ENCODE data around the gene TAB2.
"Not testable (repeated sequence)": the region's sequence is repeated elsewhere in the genome, so short reads cannot be mapped to it uniquely, and the experiment has no call there.

Gene TAB2

GRCh38 chr6:149452037-149452939 lies 134.8 kb downstream of the TAB2 start:
- no peaks in the 10 kb centered on the region for H3K36me3 ChIP-seq (ENCODE audit: control insufficient read depth, insufficient read depth, low read length)
- WGBS, 2 experiments (ENCODE audit: insufficient coverage in 2 of 2), result 95% methylated on average over 10 to 13 of the region's 13 CpGs
- no peak overlapping the region for H3K27ac ChIP-seq (ENCODE audit: low read depth, low read length, severe bottlenecking)
- H3K4me3 ChIP-seq (ENCODE audit: extremely low read depth, insufficient read depth, low read length, poor library complexity, severe bottlenecking), result no peak overlapping the region
- H3K4me1 ChIP-seq (ENCODE audit: control insufficient read depth, insufficient read depth, low read length, poor library complexity, severe bottlenecking), result no peaks in the 10 kb centered on the region
- no peaks in the 10 kb centered on the region for H3K9me3 ChIP-seq (ENCODE audit: control insufficient read depth, low read length)

- Histone ChIP-seq H3K4me1 (ENCODE audit: control insufficient read depth, insufficient read depth, low read length, poor library complexity, severe bottlenecking) (no peaks in the 10 kb centered on the region), H3K27ac (ENCODE audit: low read depth, low read length, severe bottlenecking) (no peak overlapping the region), H3K4me3 (ENCODE audit: extremely low read depth, insufficient read depth, low read length, poor library complexity, severe bottlenecking) (no peak overlapping the region), H3K36me3 (ENCODE audit: control insufficient read depth, insufficient read depth, low read length) (no peaks in the 10 kb centered on the region), H3K9me3 (ENCODE audit: control insufficient read depth, low read length) (no peaks in the 10 kb centered on the region)
- WGBS, 2 experiments (ENCODE audit: insufficient coverage in 2 of 2), result 100% methylated on average over 2 of the region's 6 CpGs
Observed at GRCh38 chr6:149453597-149454345, 136.3 kb downstream of the TAB2 start.

- Histone ChIP-seq H3K27ac (ENCODE audit: low read depth, low read length, severe bottlenecking) (no peak overlapping the region), H3K36me3 (ENCODE audit: control insufficient read depth, insufficient read depth, low read length) (no peaks in the 10 kb centered on the region), H3K4me1 (ENCODE audit: control insufficient read depth, insufficient read depth, low read length, poor library complexity, severe bottlenecking) (no peaks in the 10 kb centered on the region), H3K4me3 (ENCODE audit: extremely low read depth, insufficient read depth, low read length, poor library complexity, severe bottlenecking) (no peak overlapping the region), H3K9me3 (ENCODE audit: control insufficient read depth, low read length) (no peaks in the 10 kb centered on the region)
- WGBS, 2 experiments (ENCODE audit: insufficient coverage in 2 of 2), result 90 to 93% methylated on average over 15 of the region's 15 CpGs
Observed at GRCh38 chr6:149454346-149454848, 136.9 kb downstream of the TAB2 start.

GRCh38 chr6:149455031-149455732 lies 137.7 kb downstream of the TAB2 start:
- Histone ChIP-seq H3K27ac (ENCODE audit: low read depth, low read length, severe bottlenecking) (no peak overlapping the region), H3K4me3 (ENCODE audit: extremely low read depth, insufficient read depth, low read length, poor library complexity, severe bottlenecking) (no peak overlapping the region), H3K36me3 (ENCODE audit: control insufficient read depth, insufficient read depth, low read length) (no peaks in the 10 kb centered on the region), H3K4me1 (ENCODE audit: control insufficient read depth, insufficient read depth, low read length, poor library complexity, severe bottlenecking) (no peaks in the 10 kb centered on the region), H3K9me3 (ENCODE audit: control insufficient read depth, low read length) (no peaks in the 10 kb centered on the region)
- 88 to 90% methylated on average over 11 of the region's 11 CpGs for WGBS, 2 experiments (ENCODE audit: insufficient coverage in 2 of 2)

GRCh38 chr6:149456311-149457021 lies 139.0 kb downstream of the TAB2 start:
- WGBS, 2 experiments (ENCODE audit: insufficient coverage in 2 of 2), result 93 to 96% methylated on average over 39 to 49 of the region's 49 CpGs
- Histone ChIP-seq H3K27ac (ENCODE audit: low read depth, low read length, severe bottlenecking) (no peak overlapping the region), H3K4me1 (ENCODE audit: control insufficient read depth, insufficient read depth, low read length, poor library complexity, severe bottlenecking) (no peaks in the 10 kb centered on the region), H3K9me3 (ENCODE audit: control insufficient read depth, low read length) (no peaks in the 10 kb centered on the region), H3K4me3 (ENCODE audit: extremely low read depth, insufficient read depth, low read length, poor library complexity, severe bottlenecking) (no peak overlapping the region), H3K36me3 (ENCODE audit: control insufficient read depth, insufficient read depth, low read length) (no peaks in the 10 kb centered on the region)

- 87 to 95% methylated on average over 4 to 6 of the region's 7 CpGs for WGBS, 2 experiments (ENCODE audit: insufficient coverage in 2 of 2)
- Histone ChIP-seq H3K4me1 (ENCODE audit: control insufficient read depth, insufficient read depth, low read length, poor library complexity, severe bottlenecking) (no peaks in the 10 kb centered on the region), H3K36me3 (ENCODE audit: control insufficient read depth, insufficient read depth, low read length) (no peaks in the 10 kb centered on the region), H3K27ac (ENCODE audit: low read depth, low read length, severe bottlenecking) (no peak overlapping the region), H3K4me3 (ENCODE audit: extremely low read depth, insufficient read depth, low read length, poor library complexity, severe bottlenecking) (no peak overlapping the region), H3K9me3 (ENCODE audit: control insufficient read depth, low read length) (no peaks in the 10 kb centered on the region)
Observed at GRCh38 chr6:149457316-149457884, 139.9 kb downstream of the TAB2 start.

- H3K4me1 ChIP-seq (ENCODE audit: control insufficient read depth, insufficient read depth, low read length, poor library complexity, severe bottlenecking), result no peaks in the 10 kb centered on the region
- H3K4me3 ChIP-seq (ENCODE audit: extremely low read depth, insufficient read depth, low read length, poor library complexity, severe bottlenecking), result no peak overlapping the region
- no peaks in the 10 kb centered on the region for H3K36me3 ChIP-seq (ENCODE audit: control insufficient read depth, insufficient read depth, low read length)
- no peak overlapping the region for H3K27ac ChIP-seq (ENCODE audit: low read depth, low read length, severe bottlenecking)
- no peaks in the 10 kb centered on the region for H3K9me3 ChIP-seq (ENCODE audit: control insufficient read depth, low read length)
- WGBS, 2 experiments (ENCODE audit: insufficient coverage in 2 of 2), result 96 to 100% methylated on average over 3 to 6 of the region's 7 CpGs
Observed at GRCh38 chr6:149458196-149458595, 140.7 kb downstream of the TAB2 start.

GRCh38 chr6:149458806-149459205 lies 141.3 kb downstream of the TAB2 start:
- WGBS, 2 experiments (ENCODE audit: insufficient coverage in 2 of 2), result no CpG with 5 or more reads among the region's 1 CpG
- Histone ChIP-seq H3K27ac (ENCODE audit: low read depth, low read length, severe bottlenecking) (no peak overlapping the region), H3K9me3 (ENCODE audit: control insufficient read depth, low read length) (no peaks in the 10 kb centered on the region), H3K4me1 (ENCODE audit: control insufficient read depth, insufficient read depth, low read length, poor library complexity, severe bottlenecking) (peaks cover 3% of the 10 kb centered on the region), H3K4me3 (ENCODE audit: extremely low read depth, insufficient read depth, low read length, poor library complexity, severe bottlenecking) (no peak overlapping the region), H3K36me3 (ENCODE audit: control insufficient read depth, insufficient read depth, low read length) (no peaks in the 10 kb centered on the region)

- peaks cover 10% of the 10 kb centered on the region for H3K4me1 ChIP-seq (ENCODE audit: control insufficient read depth, insufficient read depth, low read length, poor library complexity, severe bottlenecking)
- no peak overlapping the region for H3K4me3 ChIP-seq (ENCODE audit: extremely low read depth, insufficient read depth, low read length, poor library complexity, severe bottlenecking)
- H3K9me3 ChIP-seq (ENCODE audit: control insufficient read depth, low read length), result no peaks in the 10 kb centered on the region
- no peaks in the 10 kb centered on the region for H3K36me3 ChIP-seq (ENCODE audit: control insufficient read depth, insufficient read depth, low read length)
- H3K27ac ChIP-seq (ENCODE audit: low read depth, low read length, severe bottlenecking), result no peak overlapping the region
- WGBS, 2 experiments (ENCODE audit: insufficient coverage in 2 of 2), result 91 to 93% methylated on average over 3 to 5 of the region's 5 CpGs
Observed at GRCh38 chr6:149459761-149460160, 142.2 kb downstream of the TAB2 start.

- H3K27ac ChIP-seq (ENCODE audit: low read depth, low read length, severe bottlenecking); H3K9me3 ChIP-seq (ENCODE audit: control insufficient read depth, low read length); H3K4me3 ChIP-seq (ENCODE audit: extremely low read depth, insufficient read depth, low read length, poor library complexity, severe bottlenecking); H3K4me1 ChIP-seq (ENCODE audit: control insufficient read depth, insufficient read depth, low read length, poor library complexity, severe bottlenecking); H3K36me3 ChIP-seq (ENCODE audit: control insufficient read depth, insufficient read depth, low read length): not testable (repeated sequence)
- 79 to 88% methylated on average over 3 of the region's 3 CpGs for WGBS, 2 experiments (ENCODE audit: insufficient coverage in 2 of 2)
Observed at GRCh38 chr6:149460249-149460648, 142.7 kb downstream of the TAB2 start.
